GM15510 (cell line): ENCODE results near the gene ATP6V0E2.

Experiments
- POLR2A ChIP-seq: IDR thresholded peaks from 3 replicates; pipeline ENCODE4 v1.6.1; 2011; ENCODE audit warnings: borderline replicate concordance; ENCODE audit not compliant: insufficient read length; ENCODE audit errors: extremely low read depth

The ATP6V0E2 gene

GRCh38 chr7:149873074-149873969 lies at the start of gene ATP6V0E2:
TSS of gene ATP6V0E2 (plus strand) at chr7:149873969. CDS start at chr7:149874066, 97 bp downstream.
- TF ChIP-seq POLR2A = no peak

GRCh38 chr7:149824301-149824741 lies 49.4 kb upstream of the ATP6V0E2 start:
- TF ChIP-seq POLR2A = no peak

- TF ChIP-seq POLR2A = no peak
Measured at GRCh38 chr7:149824748-149825566, 48.8 kb upstream of the ATP6V0E2 start.

GRCh38 chr7:149825567-149826343 lies 48.0 kb upstream of the ATP6V0E2 start:
- no peak for TF ChIP-seq POLR2A

GRCh38 chr7:149826344-149827088 lies 47.3 kb upstream of the ATP6V0E2 start:
- no peak for TF ChIP-seq POLR2A

GRCh38 chr7:149827089-149827981 lies 46.4 kb upstream of the ATP6V0E2 start:
- TF ChIP-seq POLR2A = no peak

GRCh38 chr7:149828357-149829309 lies 45.1 kb upstream of the ATP6V0E2 start:
- TF ChIP-seq POLR2A = no peak

GRCh38 chr7:149830997-149831740 lies 42.6 kb upstream of the ATP6V0E2 start:
- TF ChIP-seq POLR2A = no peak

GRCh38 chr7:149831741-149832219 lies 42.0 kb upstream of the ATP6V0E2 start:
- TF ChIP-seq POLR2A = no peak

- no peak for TF ChIP-seq POLR2A
Measured at GRCh38 chr7:149832332-149833041, 41.3 kb upstream of the ATP6V0E2 start.
